Measurements from ENCODE around the gene THEM4.
"Not testable (repeated sequence)": the region's sequence is repeated elsewhere in the genome, so short reads cannot be mapped to it uniquely, and the experiment has no call there.

Gene THEM4

DNA sequence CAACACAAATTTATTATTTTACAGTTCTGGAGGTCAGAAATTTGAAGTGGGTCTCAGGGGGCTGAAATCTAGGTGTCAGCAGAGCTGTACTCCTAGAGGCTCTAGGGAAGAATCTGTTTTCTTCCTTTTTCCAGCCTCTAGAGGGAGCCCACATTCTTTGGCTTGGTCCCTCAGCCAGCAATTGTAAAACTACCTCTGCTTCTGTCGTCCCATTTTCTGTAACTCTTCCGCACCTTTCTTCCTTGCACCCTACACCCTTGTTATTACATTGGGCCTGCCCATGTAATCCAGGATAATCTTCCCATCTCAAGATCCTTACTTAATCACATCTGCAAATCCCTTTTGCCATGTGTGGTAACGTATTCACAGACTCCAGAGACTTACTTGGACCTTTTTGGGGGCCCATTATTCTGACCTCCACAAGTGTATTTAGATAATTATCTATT is 24.8 kb upstream of the THEM4 start:
- peak; percentile 80 for DNase-seq

DNA sequence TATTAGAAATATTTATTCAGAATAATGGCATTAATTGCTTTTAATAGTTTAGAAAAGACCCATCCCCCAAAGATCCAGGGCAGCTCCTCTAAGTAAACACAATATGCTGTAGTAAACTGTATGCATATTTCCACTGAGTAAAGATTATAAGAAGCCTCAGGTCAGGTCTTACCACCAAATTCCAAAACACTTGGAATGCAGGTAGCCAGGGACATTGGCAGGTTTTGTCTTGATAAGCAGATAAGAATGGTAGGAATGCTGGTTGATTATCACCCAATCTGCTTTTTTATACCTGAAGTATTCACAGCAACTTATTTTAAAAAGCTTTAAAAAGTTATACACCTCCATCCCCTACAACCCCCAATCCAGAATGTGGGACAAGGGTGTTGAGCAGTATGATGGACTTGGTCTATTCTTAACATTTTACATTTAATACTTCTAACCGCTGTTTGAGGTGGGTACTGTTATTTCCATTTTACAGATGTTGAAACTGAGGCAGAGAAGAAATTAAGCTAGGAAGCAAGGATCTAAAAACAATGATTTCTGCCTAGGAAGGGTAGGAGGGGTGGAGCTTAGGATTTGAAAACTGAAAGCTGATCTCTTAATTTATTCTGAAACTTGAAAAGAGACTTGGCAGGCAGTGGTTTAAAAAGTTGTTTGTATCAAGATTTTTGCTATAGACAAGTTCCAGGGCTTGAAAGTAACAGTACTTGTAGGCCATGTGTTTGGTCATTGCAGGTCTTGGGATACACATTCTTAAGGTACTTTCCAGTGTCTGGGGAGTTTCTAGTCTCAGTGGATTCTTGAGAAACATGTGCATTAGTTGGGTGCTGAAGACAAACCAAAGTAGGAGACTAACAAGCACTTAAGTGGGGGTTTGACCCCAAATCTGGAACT is 15.6 kb upstream of the THEM4 start:
- DNase-seq, result no peak

GRCh38 chr1:151923422-151923821 is 14.1 kb upstream of the THEM4 start:
- no peak for DNase-seq

GRCh38 chr1:151920149-151920548 is 10.8 kb upstream of the THEM4 start:
- DNase-seq, result no peak

- no peak for DNase-seq
These were observed 9.7 kb upstream of the THEM4 start for GRCh38 chr1:151918819-151919610.

DNA sequence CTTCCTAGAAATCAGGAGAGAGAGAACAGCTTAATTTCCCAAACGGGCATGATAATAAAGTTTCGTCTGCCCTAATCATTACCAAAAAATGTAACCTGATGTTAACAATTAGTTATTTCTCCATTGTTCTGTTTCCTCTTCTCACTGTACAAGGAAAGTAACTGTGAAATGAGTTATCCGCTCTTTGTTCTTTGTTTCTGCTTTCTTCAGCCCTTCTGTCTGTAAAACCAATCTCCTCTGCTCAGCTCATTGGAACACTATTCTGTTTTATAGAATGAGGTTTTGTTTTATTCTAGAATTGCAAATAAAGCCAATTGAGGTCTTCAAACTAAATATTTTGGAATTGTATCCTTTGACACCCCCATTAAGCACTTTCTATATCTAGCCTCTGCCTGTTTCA is 8.8 kb upstream of the THEM4 start:
- DNase-seq, result no peak

DNA sequence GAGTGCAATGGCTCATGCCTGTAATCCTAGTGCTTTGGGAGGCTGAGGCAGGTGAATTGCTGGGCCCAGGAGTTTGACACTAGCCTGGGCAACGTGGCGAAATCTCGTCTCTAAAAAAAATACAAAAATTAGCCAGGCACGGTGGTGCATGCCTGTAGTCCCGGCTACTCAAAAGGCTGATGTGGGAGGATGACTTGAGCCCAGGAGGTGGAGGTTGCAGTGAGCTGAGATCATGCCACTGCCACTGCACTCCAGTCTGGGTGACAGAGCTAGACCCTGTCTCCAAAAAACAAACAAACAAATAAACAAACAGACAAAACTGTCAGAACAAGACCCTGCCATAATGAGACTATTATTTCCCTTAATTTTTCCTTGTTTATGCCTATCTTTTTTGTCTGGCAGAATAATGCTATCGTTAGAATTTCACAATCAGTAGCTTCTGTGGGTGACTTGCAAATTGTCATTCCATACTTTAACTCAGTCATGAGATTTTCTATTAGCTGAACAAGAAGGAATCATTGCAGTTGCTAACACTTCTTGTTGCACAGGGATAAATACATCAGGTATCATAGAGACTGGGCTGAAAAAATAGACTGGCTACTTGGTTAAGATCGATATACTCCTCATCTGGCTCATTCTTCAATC is 7.5 kb upstream of the THEM4 start:
- no peak for DNase-seq

GRCh38 chr1:151915061-151915686 is 5.9 kb upstream of the THEM4 start:
- DNase-seq, result no peak

GRCh38 chr1:151914076-151914475 is 4.8 kb upstream of the THEM4 start:
- no peak for DNase-seq

DNA sequence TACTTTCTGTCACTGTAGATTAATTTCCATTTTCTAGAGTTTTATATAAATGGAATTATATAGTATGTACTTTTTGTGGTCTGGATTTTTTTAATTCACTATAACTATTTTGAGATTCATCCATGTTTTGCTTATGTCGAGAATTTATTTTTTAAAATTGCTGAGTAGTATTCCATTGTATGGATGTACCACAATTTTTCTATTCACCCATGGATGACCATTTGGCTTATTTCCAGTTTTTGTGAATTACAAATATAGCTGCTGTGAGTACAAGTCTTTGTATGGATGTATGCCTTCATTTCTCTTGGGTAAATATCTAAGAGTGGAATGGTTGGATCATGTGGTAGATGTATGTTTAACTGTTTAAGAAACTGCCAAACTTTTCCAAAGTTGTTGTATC is 3.7 kb upstream of the THEM4 start:
- DNase-seq, result no peak

GRCh38 chr1:151908228-151908691 is 1.1 kb downstream of the THEM4 start:
- no peak for DNase-seq

DNA sequence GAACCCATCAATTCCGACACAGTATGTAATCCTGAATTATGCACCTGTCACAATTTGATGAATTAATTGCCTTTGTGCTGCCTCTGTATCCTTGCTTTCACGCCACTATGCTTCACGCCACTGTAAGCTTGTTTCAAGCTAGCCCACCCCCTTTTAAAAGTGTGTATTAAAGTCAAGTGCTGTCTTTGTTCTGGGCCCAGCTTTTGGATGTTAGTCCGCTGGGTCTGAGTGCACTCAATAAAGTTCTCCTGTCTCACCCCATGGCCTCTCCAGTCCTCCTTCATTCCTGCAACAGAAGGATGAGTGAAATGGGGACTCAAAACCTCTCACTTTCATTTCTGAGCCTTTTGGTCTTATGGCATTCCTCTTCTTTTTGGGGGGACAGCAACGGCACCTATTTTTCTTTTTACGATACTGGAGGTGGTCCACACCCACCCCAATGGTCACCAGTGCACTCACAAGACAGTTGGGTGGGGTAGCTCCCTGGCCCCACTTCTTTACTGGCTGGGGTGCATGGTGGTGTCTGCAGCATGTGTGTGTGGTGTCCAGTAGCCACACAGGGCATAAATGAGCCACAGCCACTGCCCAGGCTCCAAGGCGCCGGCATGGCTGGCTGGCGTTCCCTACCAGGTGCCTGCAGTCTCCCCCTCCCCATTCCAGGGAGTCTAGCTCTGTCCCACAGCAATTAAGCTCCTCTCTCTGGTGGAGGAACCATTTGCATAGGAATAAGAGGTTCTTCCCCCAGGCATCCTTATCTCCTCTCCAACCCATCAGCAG is 1.8 kb downstream of the THEM4 start:
- DNase-seq, result peak; percentile 15

GRCh38 chr1:151906324-151906645 is 3.0 kb downstream of the THEM4 start:
- DNase-seq, result not testable (repeated sequence)

DNA sequence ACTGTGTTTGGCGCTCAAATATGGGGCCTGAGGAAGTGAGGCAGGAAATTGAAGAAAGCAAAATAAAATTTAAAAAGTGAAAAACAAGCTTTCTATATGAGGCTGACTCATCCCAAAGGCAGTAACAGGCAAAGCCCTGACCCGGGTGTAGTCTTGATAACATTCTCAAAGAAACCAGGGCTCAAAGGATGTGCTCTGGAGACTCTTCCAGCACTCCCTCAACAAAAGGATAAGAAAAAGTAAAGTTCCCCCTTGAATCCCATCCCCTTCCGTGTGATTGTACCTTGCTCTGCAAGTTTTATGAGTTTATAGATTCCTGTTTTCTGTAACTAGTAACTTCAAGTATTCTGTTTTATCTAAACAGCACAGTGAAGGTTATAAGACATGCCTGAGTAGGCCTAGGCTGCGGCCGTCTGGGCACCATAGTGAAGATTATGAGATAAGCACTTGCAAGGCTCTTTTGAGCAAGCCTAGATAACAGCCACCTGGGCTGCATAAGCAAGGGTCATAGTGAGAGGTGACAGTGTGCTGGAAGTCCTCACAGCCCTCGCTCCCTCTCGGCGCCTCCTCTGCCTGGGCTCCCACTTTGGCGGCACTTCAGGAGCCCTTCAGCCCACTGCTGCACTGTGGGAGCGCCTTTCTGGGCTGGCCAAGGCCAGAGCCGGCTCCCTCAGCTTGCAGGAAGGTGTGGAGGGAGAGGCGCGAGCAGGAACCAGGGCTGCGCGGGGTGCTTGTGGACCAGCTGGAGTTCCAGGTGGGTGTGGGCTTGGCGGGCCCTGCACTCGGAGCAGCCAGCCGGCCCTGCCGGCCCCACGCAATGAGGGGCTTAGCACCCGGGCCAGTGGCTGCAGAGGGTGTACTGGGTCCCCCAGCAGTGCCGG is 3.6 kb downstream of the THEM4 start:
- DNase-seq, result not testable (repeated sequence)

DNA sequence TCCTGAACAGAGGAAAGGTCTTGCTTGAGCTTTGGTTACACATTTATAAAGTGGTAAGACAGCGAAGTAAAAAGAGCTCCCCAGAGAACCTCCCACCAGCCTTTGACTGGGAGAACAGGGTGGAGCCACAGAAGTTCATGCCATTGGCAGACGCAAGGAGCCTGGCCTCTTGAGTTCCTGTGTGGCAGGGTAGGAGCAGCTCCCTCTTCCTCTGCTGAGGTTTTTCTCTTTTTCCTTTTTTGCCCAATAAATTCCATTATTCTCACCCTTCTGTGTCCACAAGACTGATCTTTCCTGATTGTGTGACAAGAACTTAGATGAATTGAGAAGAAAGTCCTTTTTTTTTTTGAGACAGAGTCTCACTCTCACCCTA is 4.3 kb downstream of the THEM4 start:
- no peak for DNase-seq

- DNase-seq, result no peak
These were observed 6.5 kb downstream of the THEM4 start for GRCh38 chr1:151902858-151903257.

- DNase-seq, result not testable (repeated sequence)
These were observed 8.5 kb downstream of the THEM4 start for GRCh38 chr1:151900804-151901203.

DNA sequence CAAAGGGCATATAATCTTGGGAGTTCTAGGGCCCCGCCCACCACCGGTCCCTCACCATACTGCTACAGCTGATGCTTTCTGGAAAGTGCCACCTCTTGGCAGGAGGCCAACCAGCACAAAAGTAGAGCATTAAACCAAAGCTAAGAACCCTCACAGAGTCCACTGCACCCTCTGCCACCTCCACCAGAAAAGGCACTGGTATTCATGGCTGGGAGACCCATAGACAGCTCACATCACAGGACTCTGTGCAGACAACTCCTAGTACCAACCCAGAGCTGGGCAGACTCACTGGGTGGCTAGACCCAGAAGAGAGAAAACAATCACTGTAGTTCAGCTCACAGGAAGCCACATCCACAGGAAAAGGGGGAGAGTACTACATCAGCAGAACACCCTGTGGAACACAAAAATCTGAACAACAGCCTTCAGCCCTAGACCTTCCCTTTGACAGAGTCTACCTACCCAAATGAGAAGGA is 10.8 kb downstream of the THEM4 start:
- peak; percentile 37 for DNase-seq

DNA sequence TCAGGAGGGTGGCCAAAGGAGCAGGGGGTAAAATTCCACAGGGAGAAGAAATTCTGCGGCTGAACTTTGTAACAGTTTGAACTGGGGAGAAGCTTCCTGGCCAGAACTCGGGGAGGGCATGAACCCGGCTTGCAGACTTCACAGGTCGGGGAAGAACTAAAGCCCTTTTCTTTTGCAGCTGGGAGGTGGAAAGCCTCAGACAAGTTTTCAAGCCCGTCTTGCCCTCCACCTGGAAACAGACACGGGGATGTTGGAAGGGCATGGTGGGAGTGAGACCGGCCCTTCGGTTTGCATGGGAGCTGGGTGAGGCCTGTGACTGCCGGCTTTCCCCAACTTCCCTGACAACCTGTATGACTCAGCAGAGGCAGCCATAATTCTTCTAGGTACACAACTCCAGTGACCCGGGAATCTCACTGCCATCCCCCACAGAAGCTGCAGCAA is 11.3 kb downstream of the THEM4 start:
- DNase-seq, result peak; percentile 37

DNA sequence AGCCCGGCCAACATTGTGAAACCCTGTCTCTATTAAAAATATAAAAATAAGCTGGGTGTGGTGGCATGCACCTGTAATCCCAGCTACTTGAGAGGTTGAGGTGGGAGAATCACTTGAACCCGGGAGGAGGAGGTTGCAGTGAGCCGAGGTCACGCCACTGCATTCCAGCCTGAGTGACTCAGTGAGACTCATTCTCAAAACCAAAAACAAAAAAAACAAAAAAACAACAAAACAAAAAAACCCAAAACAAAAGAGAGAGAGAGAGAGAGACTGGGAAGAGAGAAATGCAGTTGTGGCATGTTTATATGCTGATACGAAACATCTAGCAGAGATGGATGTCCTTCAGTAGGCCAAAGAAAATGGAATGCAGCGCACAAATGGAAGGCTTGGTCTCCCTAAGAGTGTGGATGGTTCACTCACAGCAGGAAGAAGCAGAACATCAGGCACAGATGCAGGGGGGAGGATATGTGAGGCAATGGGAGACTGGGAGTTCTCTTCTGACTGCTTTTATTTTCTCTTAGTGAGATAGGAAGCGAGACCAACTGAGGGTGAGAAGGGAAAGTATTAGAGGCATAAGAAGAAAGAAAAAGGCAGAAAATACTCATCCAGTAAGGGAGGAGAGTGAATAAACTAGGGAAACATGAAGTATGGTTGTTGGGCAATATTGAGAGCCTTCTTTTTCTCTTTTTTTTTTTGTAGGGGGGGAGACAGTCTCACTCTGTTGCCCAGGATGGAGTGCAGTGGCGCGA is 16.0 kb downstream of the THEM4 start:
- DNase-seq, result no peak

Data from DMS53 (cell line).